Measurements from ENCODE around the gene SCGB1D2.

The SCGB1D2 gene

DNA sequence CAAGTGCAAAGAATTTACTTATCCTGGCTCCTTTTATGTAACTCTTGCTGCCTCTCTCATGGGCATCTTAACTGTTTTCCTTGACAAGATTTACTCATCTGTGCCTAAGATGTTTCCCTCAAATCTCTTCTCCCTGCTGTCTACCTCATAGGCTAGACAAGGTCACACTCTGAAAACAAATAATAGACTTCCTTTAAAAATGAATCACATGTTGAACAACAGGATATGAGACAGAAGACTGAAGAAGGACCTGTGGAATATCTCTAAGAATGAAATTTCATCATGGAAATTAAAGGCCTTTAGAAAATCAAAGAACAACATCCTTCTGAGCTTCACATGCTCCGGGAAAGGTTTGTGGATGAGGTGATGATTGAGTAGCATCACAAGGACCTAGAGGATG, 22.0 kb downstream of the SCGB1D2 start:
- ATAC-seq: no peak

DNA sequence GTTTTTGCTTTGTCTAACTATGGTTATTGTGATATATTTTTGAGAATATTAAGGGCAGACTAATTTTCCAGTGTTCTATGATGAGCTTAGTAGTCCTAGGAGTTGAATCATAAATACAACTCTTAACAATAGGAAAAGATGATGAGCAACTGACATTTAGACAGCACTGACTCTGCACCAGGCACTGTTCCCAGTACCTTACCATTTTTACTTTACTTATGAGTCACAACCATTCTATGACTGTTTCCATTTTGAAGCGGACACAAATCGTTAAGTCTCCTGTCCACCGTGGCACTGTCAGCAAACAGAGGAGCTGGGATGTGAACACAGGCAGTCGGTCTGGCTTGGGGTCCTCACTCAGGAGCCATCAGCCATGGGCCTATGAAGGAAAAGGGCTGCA, 24.5 kb downstream of the SCGB1D2 start:
- peak; percentile 77 to 87 for ATAC-seq

DNA sequence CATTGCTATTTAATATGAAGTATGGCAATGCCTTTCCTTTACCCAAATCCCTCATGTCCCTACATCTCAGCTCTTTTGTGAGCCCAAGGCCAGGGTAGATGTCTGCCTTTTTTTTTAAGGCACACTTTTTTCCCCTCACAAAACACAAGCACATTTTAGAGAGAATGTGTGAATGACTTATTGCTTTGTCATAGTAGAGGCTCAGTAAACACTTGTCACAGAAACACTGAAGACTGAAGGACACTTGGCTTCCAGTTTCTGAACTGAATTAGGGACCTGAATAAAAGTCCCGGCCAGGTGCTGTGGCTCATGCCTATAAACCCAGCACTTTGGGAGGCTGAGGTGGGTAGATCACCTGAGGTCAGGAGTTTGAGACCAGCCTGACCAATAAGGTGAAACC, 25.0 kb downstream of the SCGB1D2 start:
- ATAC-seq: peak; percentile 15 to 33

DNA sequence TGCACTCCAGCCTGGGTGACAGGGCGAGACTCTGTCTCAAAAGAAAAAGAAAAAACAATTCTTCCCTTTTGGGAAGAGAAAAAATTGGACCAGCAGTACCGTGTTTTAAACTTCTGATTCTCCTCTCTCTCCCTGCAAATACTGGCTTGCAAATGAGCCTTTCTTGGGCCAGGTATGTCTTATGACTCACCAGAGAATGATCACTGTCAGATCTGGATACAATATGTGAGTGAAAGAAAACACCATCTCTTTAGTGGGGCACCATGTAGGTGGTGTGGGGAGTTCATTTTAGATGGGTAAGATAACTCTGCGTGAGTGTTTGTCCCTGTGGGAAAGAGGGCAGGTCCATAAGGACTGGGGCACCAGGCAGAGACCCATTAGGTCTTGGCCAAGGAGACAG, 25.5 kb downstream of the SCGB1D2 start:
- ATAC-seq: peak; percentile 29 to 33

DNA sequence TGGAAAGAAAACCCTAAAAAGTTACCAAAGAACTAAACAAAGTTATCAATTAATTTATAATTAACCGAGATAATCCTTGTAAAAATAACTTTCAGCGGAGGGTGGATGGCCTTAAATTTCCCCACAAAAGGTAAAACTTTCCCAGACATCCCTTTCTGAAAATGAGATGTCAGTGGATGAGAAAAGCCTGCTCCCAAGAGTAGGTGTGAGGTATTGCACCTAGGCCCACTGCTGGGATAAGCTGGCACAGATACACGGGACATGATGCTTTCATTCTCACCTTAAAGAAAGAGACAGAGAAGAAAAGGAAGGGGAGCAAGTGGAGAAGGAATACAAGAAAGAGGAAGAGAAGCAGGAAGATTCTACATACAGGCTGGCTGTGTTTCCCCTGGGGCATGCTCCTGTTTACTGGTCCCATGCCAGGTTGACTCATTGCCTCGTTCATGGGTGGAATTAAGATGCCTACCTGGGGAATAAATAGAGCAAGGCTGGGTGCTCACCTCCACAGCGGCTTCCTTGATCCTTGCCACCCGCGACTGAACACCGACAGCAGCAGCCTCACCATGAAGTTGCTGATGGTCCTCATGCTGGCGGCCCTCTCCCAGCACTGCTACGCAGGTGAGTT, 27.7 kb downstream of the SCGB1D2 start, which contains the start of gene SCGB2A2:
Gene SCGB2A2 (plus strand): TSS at position 505 of the 625 bp plus-strand sequence. CDS start 59 bp downstream, at position 564.
- ATAC-seq: no peak

DNA sequence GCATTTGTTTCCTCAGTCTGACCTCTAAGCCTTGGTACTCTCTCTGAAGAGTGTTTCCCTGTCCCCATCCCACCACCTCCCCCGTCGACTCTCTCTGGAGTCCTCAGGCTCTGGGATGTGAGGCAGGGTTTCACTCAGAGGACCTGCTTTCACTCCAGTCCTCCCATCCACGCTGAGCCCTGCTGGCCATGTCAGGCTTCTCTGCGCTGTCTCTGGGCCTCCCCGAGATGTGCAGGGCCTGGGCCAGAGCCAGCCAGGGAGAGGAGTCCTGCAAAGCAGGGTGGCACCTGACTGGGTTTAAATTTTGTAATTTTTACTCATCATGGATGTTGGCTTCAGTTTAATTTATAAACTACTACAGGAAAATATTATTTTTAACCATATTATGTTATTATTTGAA, 31.2 kb downstream of the SCGB1D2 start:
- no peak for ATAC-seq

DNA sequence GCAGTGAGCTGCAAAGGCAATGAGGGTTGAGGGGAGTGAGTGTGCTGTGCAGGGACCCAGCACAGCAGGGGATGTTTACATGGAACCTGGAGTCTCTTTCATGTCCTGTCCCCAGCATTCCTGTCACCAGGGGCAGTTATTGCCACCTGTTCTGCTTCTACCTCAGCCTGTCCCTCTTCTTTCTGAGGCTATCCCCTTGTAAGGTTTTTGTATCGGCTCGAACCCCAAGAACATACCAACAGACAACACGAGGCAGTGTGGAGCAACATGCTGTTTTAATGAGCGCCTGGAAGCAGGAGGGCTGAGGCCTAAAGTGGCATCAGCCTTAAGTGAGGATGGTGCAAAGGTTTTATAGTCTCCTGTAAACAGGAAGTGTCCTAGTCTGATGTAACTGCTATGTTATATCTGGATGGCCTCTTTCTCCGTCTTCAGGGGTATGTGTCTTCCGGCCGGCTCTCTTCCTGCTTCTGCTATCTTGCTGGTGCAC, 31.8 kb downstream of the SCGB1D2 start:
- no peak for ATAC-seq

DNA sequence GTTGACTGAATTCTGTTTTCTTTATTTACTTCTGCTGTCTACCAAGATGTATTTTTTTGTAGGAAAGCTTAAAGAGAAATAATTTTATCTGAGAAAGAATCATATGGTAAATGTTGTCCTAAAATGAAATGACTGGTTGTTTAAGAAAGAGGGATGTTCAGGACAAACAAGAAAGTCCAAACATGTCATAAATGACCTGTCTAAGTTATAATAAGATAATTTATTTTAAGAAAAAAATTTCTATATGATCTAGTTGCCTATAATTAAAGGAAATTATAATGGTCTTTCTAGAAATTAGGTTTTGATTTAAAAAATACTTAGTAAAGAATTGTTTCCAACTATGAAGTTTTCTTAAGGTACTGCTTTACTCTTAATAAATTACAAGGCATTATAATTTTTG, 38.4 kb downstream of the SCGB1D2 start:
- no peak for ATAC-seq

Data from activated CD4-positive, CD25-positive, alpha-beta regulatory T cell treated with anti-CD3 and anti-CD28 coated beads, Interleukin-2, amount 50 U/mL, for 24 hours (primary cell).